OCI-LY3 (cell line): Measurements from ENCODE around the gene GEMIN8.

ENCODE experiments used
- H2AFZ ChIP-seq: fragments of 200-600, 300-600 bp; shearing (Covaris generic); 2 replicates; pipeline ENCODE4 v1.6.0; 2014; ENCODE audit warnings: antibody characterized with exemption, low read depth, low read length
- H3K27ac ChIP-seq: fragments of 200-600, 300-600 bp; sonication (generic); 2 replicates; pipeline ENCODE4 v1.5.1; 2014; ENCODE audit warnings: mild to moderate bottlenecking, low read length, moderate library complexity, mixed read lengths
- H3K27me3 ChIP-seq: fragments of 200-600, 300-600 bp; sonication (generic); 2 replicates; pipeline ENCODE4 v1.6.1; 2014; ENCODE audit warnings: low read depth, low read length, mixed read lengths
- H3K36me3 ChIP-seq: fragments of 200-600, 300-600 bp; sonication (generic); replicated peaks from 2 replicates; pipeline ENCODE3; 2014; ENCODE audit warnings: low read depth, low read length, mixed read lengths
- H3K4me1 ChIP-seq: fragments of 300-600, 200-600 bp; sonication (generic); 2 replicates; pipeline ENCODE4 v1.6.1; 2014; ENCODE audit warnings: low read length, mixed read lengths
- H3K4me2 ChIP-seq: fragments of 200-600, 300-600 bp; sonication (generic); 2 replicates; pipeline ENCODE4 v1.6.1; 2014; ENCODE audit warnings: low read length, mixed read lengths
- H3K4me3 ChIP-seq: fragments of 300-600, 200-600 bp; sonication (generic); 2 replicates; pipeline ENCODE4 v1.5.1; 2014; ENCODE audit warnings: antibody characterized with exemption, mild to moderate bottlenecking, low read length, moderate library complexity
- H3K79me2 ChIP-seq: fragments of 300-600, 200-600 bp; shearing (Covaris generic); 2 replicates; pipeline ENCODE4 v1.6.1; 2014; ENCODE audit warnings: mild to moderate bottlenecking, low read length, mixed read lengths
- H3K9ac ChIP-seq: fragments of 300-600, 200-600 bp; shearing (Covaris generic); 2 replicates; pipeline ENCODE4 v1.6.0; 2014; ENCODE audit warnings: mild to moderate bottlenecking, low read length, moderate library complexity
- H3K9me3 ChIP-seq: fragments of 200-600, 300-600 bp; shearing (Covaris generic); 2 replicates; pipeline ENCODE4 v1.6.1; 2014; ENCODE audit warnings: low read length, mixed read lengths; ENCODE audit not compliant: insufficient read depth
- H4K20me1 ChIP-seq: fragments of 200-600, 300-600 bp; sonication (generic); 2 replicates; pipeline ENCODE4 v1.6.1; 2016; ENCODE audit warnings: low read length, mixed read lengths; ENCODE audit not compliant: insufficient read depth
- EZH2phosphoT487 ChIP-seq: fragments of 200-600 bp; shearing (Covaris generic); IDR thresholded peaks from 2 replicates; pipeline ENCODE4 v1.6.1; 2018; ENCODE audit warnings: antibody characterized with exemption, mixed run types, low read depth
- TF ChIP-seq, protein P1 (sequence below): fragments of 200-600, 300-600 bp; sonication (generic); IDR thresholded peaks from 2 replicates; pipeline ENCODE4 v1.5.1; 2014; ENCODE audit warnings: antibody characterized with exemption, low read length, low read depth

Gene GEMIN8

DNA sequence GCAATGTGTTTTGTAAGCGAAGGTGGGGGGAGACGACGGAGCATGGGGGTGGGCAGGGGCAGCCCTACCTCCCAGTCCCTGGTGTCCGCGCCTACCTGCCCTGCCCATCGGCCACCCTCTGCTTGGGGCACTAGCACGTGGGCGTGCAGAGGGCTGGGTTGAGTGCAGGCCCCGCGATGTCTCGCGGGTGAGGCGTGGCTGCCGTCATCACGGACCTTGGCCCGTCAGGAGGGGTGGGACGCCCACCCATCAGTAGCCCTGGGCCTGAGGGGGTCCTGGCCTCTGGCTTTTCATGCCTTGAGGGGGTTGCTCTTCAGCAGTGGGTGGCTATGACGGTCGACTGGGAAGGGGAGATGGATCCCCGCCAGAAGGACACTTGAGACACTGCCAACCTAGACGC lies 36.1 kb upstream of the GEMIN8 start:
- Histone ChIP-seq H3K27me3 (no peaks in the 10 kb centered on the region), H3K27ac (no peak overlapping the region), H3K9ac (no peak overlapping the region), H4K20me1 (no peaks in the 10 kb centered on the region), H2AFZ (no peak overlapping the region), H3K79me2 (no peaks in the 10 kb centered on the region), H3K36me3 (no peaks in the 10 kb centered on the region), H3K4me2 (no peak overlapping the region), H3K9me3 (no peaks in the 10 kb centered on the region), H3K4me1 (no peaks in the 10 kb centered on the region), H3K4me3 (no peak overlapping the region)
- TF ChIP-seq, protein P1, sequence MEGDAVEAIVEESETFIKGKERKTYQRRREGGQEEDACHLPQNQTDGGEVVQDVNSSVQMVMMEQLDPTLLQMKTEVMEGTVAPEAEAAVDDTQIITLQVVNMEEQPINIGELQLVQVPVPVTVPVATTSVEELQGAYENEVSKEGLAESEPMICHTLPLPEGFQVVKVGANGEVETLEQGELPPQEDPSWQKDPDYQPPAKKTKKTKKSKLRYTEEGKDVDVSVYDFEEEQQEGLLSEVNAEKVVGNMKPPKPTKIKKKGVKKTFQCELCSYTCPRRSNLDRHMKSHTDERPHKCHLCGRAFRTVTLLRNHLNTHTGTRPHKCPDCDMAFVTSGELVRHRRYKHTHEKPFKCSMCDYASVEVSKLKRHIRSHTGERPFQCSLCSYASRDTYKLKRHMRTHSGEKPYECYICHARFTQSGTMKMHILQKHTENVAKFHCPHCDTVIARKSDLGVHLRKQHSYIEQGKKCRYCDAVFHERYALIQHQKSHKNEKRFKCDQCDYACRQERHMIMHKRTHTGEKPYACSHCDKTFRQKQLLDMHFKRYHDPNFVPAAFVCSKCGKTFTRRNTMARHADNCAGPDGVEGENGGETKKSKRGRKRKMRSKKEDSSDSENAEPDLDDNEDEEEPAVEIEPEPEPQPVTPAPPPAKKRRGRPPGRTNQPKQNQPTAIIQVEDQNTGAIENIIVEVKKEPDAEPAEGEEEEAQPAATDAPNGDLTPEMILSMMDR, result no peak
- TF ChIP-seq EZH2phosphoT487, result no peak

DNA sequence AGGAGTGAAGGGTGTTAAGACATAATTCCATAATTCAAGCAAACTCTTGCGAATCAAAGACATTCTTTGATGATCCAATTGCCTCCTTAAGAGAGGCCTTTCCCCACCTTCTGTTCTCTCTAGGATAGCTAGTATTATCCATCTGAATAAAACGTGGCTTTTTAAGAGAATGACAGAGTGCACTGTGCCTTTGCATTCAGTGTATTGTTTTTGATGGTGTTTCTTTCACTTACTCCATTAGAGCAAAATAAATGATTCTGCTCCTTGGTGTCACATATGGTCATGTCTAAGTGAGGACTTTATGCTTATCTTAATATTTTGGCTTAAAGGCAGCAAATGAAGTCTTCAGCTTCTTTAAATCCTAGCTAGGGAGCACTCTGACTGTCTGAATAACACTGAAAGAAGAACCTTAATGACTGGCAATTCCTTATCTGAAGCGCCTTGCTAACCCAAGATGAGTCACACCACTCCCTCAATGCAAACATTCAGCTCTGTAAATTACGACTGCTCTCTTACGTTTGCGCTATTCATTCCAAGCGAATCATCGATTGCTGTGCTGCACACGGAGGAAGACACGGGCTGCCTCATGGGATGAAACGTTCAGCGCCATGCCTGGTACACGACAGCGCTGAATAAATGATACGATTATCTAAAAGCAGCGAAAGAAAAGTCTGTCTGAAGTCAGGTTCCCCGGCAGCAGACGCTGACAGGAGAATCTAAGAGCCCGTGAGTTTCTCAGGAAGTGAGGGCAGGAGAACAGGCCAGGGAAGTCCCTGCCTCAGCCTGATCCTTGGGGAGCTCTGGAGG lies 35.1 kb upstream of the GEMIN8 start:
- no peaks in the 10 kb centered on the region for H3K9me3 ChIP-seq
- no peaks in the 10 kb centered on the region for H3K4me1 ChIP-seq
- H3K27ac ChIP-seq, result no peak overlapping the region
- H3K9ac ChIP-seq, result no peak overlapping the region
- H3K4me3 ChIP-seq, result no peak overlapping the region
- H3K79me2 ChIP-seq, result no peaks in the 10 kb centered on the region
- H3K4me2 ChIP-seq, result no peak overlapping the region
- no peak overlapping the region for H2AFZ ChIP-seq
- H3K36me3 ChIP-seq, result no peaks in the 10 kb centered on the region
- TF ChIP-seq EZH2phosphoT487, result no peak
- TF ChIP-seq, protein P1, result no peak
- no peaks in the 10 kb centered on the region for H4K20me1 ChIP-seq
- no peaks in the 10 kb centered on the region for H3K27me3 ChIP-seq

DNA sequence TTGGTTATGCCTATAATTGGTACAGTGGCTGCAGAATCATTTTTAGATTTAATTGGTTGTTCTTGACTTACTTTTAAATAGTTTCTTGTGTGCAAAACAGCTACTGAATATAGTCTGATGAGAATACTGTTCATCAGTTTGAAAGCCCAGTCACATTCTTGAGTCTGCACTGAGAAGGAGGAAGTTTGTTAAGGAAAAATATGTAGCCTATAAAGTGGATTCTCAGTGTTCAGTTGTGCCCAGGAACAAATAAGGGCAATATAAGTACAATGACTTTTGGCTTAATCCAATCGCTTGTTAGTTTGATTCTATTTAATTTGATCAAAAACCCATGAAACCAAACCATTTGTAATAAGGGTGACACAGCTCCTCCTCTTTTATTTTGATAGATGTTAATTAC lies 32.8 kb upstream of the GEMIN8 start:
- no peaks in the 10 kb centered on the region for H3K4me1 ChIP-seq
- H2AFZ ChIP-seq, result no peak overlapping the region
- no peaks in the 10 kb centered on the region for H3K79me2 ChIP-seq
- no peaks in the 10 kb centered on the region for H3K9me3 ChIP-seq
- TF ChIP-seq EZH2phosphoT487, result no peak
- TF ChIP-seq, protein P1, result no peak
- H3K9ac ChIP-seq, result no peak overlapping the region
- no peak overlapping the region for H3K4me3 ChIP-seq
- no peaks in the 10 kb centered on the region for H3K36me3 ChIP-seq
- H3K4me2 ChIP-seq, result no peak overlapping the region
- H3K27ac ChIP-seq, result no peak overlapping the region
- no peaks in the 10 kb centered on the region for H3K27me3 ChIP-seq
- H4K20me1 ChIP-seq, result no peaks in the 10 kb centered on the region

DNA sequence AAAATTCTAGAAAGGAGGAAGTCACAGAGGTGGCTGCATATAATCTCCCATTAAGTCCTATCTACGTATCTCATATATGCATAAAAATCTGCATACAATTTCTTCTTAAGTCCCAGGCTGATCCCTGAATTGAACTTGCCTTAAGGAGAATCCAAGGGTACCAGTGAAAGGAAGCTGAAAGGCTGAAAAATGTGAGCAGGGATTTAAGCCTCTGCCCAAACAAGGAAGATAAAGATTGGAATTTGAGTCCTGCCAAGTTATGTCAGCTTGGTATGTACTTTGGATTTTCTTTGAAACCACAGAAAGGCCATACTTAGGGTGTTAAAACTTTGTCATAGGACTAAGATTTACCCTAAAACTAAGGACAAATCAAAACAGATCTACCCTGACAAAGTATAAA lies 26.5 kb upstream of the GEMIN8 start:
- no peak for TF ChIP-seq EZH2phosphoT487
- TF ChIP-seq, protein P1, result no peak
- Histone ChIP-seq H3K4me2 (no peak overlapping the region), H2AFZ (no peak overlapping the region), H4K20me1 (no peaks in the 10 kb centered on the region), H3K79me2 (no peaks in the 10 kb centered on the region), H3K27ac (no peak overlapping the region), H3K9me3 (no peaks in the 10 kb centered on the region), H3K36me3 (no peaks in the 10 kb centered on the region), H3K4me3 (no peak overlapping the region), H3K4me1 (no peaks in the 10 kb centered on the region), H3K9ac (no peak overlapping the region), H3K27me3 (no peaks in the 10 kb centered on the region)
